Stimulated activated CD8-positive, alpha-beta memory T cell treated with anti-CD3 and anti-CD28 coated beads, Interleukin-7, amount 100 ng/mL, for 1 hour (primary cell): Measurements from ENCODE around the gene NCS1.
"Not testable (repeated sequence)": the region's sequence is repeated elsewhere in the genome, so short reads cannot be mapped to it uniquely, and the experiment has no call there.

ENCODE experiments used
- DNase-seq, 2 donors: peaks; one replicate each; pipeline ENCODE4 v3.0.0-alpha.2; 2020; ENCODE audit warnings: low read depth in 2 of 2

Gene NCS1

GRCh38 chr9:130263601-130264413 lies 91.6 kb downstream of the NCS1 start:
- no peak for DNase-seq

DNA sequence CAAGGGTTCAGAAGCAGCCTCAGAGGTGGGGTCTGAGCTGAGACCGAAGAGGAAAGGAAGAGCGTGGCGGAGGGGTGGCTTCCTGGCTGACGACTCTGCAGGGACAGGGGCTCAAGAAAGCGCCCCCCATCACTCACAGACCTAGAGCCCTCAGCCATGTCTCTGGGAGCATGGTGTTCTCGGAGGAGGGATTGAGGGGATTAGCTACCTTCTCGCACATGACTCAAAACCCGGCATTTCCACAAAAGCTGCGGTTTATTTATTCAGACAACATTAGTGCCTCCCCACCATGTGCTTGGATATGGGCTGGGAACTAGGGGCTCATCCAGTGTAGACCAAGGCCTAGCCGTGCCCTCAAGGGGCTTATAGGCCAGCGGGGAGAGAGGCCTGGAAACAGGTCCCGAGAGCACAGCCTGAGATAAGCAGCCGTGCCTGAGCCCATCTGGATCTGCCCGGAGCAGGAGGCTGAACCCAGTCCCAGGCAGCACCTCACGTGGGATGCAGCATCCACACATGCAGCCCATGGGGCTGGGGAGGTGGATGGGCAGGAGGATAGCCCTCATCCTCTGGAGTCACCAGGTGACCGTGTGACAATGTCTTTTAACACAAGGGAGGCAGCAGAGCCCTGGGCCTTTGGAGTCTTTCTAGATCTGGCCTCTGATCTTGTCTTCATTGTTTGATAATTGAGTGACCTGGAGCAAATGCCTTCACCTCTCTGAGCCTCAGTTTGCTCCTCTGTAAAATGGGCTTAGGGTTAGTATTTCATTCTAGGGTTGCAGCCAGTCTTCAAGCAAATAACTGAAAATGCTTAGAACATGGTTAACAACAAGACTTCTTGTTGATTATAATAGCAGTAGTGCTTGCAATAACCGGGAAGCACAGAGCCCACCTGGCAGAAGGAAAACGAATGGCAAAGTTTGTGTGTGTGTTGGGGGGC lies 92.5 kb downstream of the NCS1 start:
- no peak for DNase-seq

- no peak for DNase-seq
Measured at GRCh38 chr9:130265431-130266235, 93.4 kb downstream of the NCS1 start, which contains the start of gene HMCN2. HMCN2 (plus strand) TSS chr9:130265760; CDS start chr9:130265879, 119 bp downstream.

DNA sequence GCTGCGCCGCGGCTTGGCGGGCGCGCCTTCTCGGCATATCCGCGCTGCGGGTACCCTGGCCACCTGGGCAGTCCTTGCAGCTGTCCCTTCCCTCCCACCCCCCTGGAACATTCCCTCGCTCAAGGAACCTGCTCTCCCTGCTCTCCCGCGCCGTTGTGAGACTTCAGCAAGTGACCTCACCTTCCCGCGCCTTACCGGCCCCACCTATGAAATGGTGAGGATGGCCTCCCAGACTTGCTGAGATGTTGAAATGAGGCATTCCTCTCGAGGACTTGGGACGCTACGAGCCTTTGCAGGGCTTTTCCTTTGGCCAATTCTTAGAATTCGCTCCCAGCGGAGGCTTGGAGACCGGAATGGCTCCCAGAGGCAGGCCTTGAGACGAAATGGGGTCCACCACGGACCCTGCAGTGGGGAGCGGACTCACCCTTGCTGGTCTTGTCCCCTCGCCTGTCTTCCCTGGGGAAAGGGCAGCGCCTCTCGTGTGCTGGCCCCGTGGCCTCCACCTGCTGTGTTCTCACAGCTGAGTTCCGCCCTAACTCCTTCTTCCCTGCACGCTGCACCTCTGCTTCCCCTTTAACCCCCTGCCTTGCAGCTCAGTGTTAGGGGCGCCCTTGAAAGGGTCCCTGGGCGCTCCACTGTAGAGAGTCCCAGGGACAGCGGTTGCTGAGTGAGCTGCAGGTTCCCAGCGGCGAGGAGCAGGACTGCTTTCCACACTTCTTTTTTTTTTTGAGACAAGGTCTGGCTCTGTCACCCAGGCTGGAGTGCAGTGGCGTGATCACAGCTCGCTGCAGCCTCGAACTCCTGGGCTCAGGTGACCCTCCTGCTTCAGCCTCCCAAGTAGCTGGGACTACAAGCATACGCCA lies 94.3 kb downstream of the NCS1 start:
- DNase-seq: no peak

- no peak for DNase-seq
Measured at GRCh38 chr9:130267930-130268329, 95.7 kb downstream of the NCS1 start.

GRCh38 chr9:130268521-130269211 lies 96.5 kb downstream of the NCS1 start:
- no peak for DNase-seq

GRCh38 chr9:130271473-130271872 lies 99.3 kb downstream of the NCS1 start:
- DNase-seq: no peak

GRCh38 chr9:130275156-130275555 lies 103.0 kb downstream of the NCS1 start:
- DNase-seq: no peak

GRCh38 chr9:130276121-130276520 lies 103.9 kb downstream of the NCS1 start:
- DNase-seq: no peak

DNA sequence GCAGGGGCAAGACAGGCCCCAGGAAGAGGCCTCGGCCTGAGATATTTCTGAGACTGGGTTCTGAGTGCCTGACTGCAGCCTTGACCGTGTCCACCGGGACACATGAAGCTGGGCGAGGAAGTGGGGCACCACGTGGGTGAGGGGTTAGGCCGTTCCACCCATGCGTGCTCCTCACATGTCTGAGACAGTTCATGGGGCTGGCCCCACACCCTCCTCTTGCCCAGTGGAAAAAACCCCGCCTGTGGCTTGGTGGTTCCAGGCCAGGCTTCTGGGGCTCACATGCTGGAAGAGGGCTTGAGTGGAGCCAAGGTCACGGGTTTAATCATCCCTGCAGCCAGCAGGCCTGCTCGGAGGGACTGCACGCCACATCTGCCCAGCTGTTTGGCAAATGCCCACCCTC lies 104.8 kb downstream of the NCS1 start:
- no peak for DNase-seq

DNA sequence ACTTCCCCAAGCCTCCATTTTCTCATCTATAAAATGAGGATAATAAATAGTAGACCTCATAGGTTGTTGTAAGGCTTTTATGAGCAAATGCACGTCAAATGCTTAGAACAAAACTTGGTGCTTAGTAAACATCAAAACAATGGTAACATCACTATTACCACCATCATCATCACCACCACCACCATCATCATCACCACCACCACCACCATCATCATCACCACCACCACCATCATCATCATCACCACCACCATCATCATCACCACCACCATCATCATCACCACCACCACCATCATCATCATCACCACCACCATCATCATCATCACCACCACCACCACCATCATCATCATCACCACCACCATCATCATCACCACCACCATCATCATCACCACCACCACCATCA lies 105.3 kb downstream of the NCS1 start:
- not testable (repeated sequence) for DNase-seq

GRCh38 chr9:130283539-130284248 lies 111.5 kb downstream of the NCS1 start:
- DNase-seq: no peak

DNA sequence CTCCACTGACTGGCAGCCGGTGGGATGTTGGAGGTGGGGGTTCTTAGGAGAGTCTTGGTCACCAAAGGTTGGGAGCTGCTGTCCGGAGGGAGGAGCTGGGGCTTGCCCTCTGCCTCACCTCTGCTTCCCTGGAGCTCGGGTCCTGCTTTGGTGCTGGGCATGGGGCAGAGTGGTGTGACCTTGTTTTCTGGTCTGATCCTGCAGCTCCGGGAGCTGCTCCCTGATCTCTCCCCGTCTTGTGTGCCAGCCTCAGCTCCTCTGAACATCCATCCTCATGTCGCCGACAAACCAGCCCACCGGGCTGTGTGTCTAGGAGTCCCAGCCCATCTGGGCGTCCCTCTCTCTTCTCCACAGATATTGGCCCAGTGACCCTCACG lies 112.0 kb downstream of the NCS1 start:
- no peak for DNase-seq

- DNase-seq: no peak
Measured at GRCh38 chr9:130284690-130285089, 112.5 kb downstream of the NCS1 start.

GRCh38 chr9:130285271-130285670 lies 113.1 kb downstream of the NCS1 start:
- DNase-seq: no peak

- no peak for DNase-seq
Measured at GRCh38 chr9:130286072-130286770, 114.0 kb downstream of the NCS1 start.
